ENCODE measurements around the gene FABP1. TPM values are rescaled to one million over a fixed set of nuclear protein-coding genes. Genes with fewer than 3 reads are reported as not detected.

The FABP1 gene
- polyA plus RNA-seq, 1 experiment: not detected

DNA sequence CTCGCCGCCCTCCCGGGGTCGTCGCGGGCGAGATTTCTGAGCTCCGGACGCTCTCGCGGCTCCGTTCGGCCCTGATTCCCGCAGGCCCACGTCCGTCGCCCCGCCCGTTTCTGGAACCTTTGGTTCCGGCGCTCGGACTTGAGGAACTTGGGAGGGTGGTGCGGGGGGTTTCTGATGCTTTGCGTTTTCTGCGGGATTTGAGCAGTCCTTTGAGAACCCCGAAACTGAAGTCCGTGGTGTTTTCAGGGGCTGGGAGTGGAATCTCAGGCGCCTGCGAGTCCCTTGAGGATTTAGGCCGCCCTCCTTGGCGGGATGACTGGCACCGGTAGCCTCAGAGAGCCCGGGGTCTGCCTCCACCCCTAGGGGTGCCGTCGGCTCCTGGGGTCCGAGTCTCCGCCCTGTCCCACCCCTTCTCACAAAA lies 42.6 kb upstream of the FABP1 start:
- CTCF ChIA-PET: interaction anchor here (0.8 to 2.7 kb wide), 3 partner anchors 11 to 110 kb away, joined by 3 to 18 read pairs (median 4); no protein-coding TSS in a partner anchor
- H3K27me3 ChIP-seq (ENCODE audit: control insufficient read depth, insufficient read depth, low read length): no peaks in the 10 kb centered on the region
- H3K4me3 ChIP-seq (ENCODE audit: low read depth, low read length): peak overlapping the region; percentile 57
- no peak for DNase-seq (ENCODE audit: low read depth)
- POLR2A ChIA-PET: interaction anchor here (0.6 kb wide), 1 partner anchor 111 kb away, joined by 3 read pairs; no protein-coding TSS in a partner anchor
- no peaks in the 10 kb centered on the region for H3K36me3 ChIP-seq (ENCODE audit: control insufficient read depth, insufficient read depth, low read length)
- TF ChIP-seq, protein P1, sequence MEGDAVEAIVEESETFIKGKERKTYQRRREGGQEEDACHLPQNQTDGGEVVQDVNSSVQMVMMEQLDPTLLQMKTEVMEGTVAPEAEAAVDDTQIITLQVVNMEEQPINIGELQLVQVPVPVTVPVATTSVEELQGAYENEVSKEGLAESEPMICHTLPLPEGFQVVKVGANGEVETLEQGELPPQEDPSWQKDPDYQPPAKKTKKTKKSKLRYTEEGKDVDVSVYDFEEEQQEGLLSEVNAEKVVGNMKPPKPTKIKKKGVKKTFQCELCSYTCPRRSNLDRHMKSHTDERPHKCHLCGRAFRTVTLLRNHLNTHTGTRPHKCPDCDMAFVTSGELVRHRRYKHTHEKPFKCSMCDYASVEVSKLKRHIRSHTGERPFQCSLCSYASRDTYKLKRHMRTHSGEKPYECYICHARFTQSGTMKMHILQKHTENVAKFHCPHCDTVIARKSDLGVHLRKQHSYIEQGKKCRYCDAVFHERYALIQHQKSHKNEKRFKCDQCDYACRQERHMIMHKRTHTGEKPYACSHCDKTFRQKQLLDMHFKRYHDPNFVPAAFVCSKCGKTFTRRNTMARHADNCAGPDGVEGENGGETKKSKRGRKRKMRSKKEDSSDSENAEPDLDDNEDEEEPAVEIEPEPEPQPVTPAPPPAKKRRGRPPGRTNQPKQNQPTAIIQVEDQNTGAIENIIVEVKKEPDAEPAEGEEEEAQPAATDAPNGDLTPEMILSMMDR (IDR thresholded peaks at IDR 0.05; ENCODE audit: insufficient read depth, low read depth, low read length): peak; percentile 18; the same call in 1 of the 2 replicates

DNA sequence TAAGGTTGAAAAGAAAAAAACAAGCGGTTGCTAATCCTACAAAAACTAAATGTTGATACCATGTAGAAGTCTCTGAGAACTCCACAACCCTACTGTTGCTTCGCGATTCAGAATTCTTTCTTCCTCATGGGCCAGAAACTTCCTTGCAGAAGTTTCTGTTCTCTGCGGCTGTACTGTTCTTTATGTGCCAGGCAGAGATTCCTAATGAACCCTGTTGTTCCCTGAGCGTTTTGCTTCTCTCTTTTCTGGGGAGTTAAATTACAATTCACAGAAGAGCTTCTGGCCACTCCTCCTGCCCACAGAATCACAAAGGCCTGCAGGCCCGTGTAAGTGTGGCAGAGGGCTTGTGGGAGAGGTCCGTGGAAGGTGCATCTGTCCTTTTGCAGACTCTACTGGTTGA lies 40.5 kb upstream of the FABP1 start:
- H3K36me3 ChIP-seq (ENCODE audit: control insufficient read depth, insufficient read depth, low read length): no peaks in the 10 kb centered on the region
- CTCF ChIA-PET: interaction anchor here (1.2 to 3.1 kb wide), 3 partner anchors 8 to 107 kb away, joined by 3 to 21 read pairs (median 18); no protein-coding TSS in a partner anchor
- H3K4me3 ChIP-seq (ENCODE audit: low read depth, low read length): no peak overlapping the region
- DNase-seq (ENCODE audit: low read depth): no peak
- TF ChIP-seq, protein P1 (IDR thresholded peaks at IDR 0.05; ENCODE audit: insufficient read depth, low read depth, low read length): no peak
- no peaks in the 10 kb centered on the region for H3K27me3 ChIP-seq (ENCODE audit: control insufficient read depth, insufficient read depth, low read length)
- POLR2A ChIA-PET: no interaction called here

DNA sequence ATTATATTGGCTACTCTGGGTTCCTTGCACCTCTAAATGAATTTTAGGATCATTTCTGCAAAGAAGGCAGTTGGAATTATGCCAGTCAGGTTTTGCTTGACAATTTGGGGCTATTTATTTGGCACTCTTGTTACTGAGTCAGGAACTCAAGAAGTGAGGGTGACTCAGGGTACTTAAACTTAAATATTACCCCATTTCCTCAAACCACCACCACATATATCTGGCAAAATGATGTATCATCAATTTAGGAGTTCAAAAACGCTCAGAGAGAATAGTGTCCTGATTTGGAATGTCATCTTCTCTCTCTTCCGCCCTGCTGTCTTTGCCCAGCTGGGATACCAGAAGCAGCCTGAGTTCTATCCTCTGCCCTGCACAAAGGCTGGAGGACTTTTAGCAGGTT lies 39.9 kb upstream of the FABP1 start:
- no peaks in the 10 kb centered on the region for H3K27me3 ChIP-seq (ENCODE audit: control insufficient read depth, insufficient read depth, low read length)
- TF ChIP-seq, protein P1 (IDR thresholded peaks at IDR 0.05; ENCODE audit: insufficient read depth, low read depth, low read length): no peak
- no peaks in the 10 kb centered on the region for H3K36me3 ChIP-seq (ENCODE audit: control insufficient read depth, insufficient read depth, low read length)
- POLR2A ChIA-PET: no interaction called here
- no peak for DNase-seq (ENCODE audit: low read depth)
- H3K4me3 ChIP-seq (ENCODE audit: low read depth, low read length): no peak overlapping the region
- CTCF ChIA-PET: interaction anchor here (2.7 to 3.1 kb wide), 2 partner anchors 8 to 107 kb away, joined by 18 to 21 read pairs; no protein-coding TSS in a partner anchor

DNA sequence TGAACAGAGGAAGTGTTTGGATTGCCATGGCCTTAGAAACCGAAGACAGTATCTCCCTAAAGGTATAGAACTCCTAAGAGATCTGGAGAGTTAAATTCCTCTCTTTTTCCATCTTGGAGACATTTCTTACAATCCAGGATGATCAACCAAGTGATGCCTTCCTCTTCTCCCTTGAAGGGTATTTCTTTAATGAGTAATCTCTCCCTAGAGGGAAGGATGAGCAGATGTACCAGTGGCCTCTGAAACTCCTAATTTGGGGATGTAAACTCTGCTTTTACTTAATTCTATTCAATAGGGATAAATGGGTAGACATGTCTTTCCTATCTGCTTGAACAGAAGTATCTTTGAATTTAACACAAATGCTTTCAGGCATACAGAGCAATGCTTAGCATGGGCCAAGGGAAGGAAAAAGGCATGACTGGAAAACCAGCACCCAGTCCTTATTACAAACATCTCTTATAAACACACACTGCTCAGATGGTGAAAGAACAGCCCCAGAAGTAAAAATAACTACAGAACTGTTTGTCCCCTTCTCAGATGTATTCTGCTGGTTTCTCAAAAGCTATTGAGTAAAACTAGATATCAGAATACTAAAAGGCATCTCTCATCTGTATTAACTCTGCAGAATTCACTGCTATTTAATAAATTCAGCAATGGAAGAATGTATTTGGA lies 37.6 kb upstream of the FABP1 start:
- no peaks in the 10 kb centered on the region for H3K36me3 ChIP-seq (ENCODE audit: control insufficient read depth, insufficient read depth, low read length)
- H3K27me3 ChIP-seq (ENCODE audit: control insufficient read depth, insufficient read depth, low read length): no peaks in the 10 kb centered on the region; the same call in 1 of the 2 replicates
- ChIA-PET POLR2A (no interaction called here), CTCF (interaction anchor here (1.0 to 1.1 kb wide), 2 partner anchors 26 to 105 kb away, joined by 3 to 4 read pairs; no protein-coding TSS in a partner anchor)
- H3K4me3 ChIP-seq (ENCODE audit: low read depth, low read length): no peak overlapping the region
- DNase-seq (ENCODE audit: low read depth): no peak
- TF ChIP-seq, protein P1 (IDR thresholded peaks at IDR 0.05; ENCODE audit: insufficient read depth, low read depth, low read length): no peak

DNA sequence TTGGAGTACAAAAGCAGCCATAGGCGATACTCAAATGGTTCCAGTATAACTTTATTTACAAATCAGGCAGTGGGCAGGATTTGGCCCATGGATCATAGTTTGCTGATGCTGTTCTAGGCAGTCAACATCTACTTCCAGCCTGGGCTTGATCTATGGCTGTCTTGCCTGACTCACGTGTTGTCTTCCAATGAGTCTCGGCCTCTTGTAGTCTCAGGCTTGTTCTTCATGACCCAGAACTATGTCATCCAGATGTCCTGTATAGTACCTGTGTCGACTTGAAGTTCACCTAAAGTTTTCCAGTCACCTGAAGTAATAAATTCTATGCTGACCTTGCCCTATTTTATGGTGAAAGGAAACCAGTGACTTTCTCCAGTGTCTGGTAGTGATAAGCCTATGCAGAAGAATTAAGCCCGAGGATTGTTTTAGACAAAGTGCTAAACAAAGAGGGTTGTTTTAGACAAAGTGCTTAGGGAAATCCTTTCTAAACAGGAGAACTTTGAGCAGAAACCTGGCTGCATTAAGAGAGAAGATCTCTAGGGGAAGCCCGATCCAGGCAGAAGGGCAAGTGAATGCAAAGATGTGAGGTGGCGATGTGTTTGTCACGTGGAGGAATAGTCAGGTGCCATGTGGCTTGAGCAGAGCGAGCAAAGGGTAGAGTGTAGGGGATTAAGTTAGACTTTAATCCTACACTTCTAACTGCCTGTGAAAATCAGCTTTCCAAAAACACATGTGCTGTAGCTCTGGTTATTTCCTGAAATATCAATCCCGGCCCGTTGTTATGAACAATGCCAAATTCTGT lies 33.8 kb upstream of the FABP1 start:
- Histone ChIP-seq H3K36me3 (ENCODE audit: control insufficient read depth, insufficient read depth, low read length) (no peaks in the 10 kb centered on the region), H3K4me3 (ENCODE audit: low read depth, low read length) (no peak overlapping the region), H3K27me3 (ENCODE audit: control insufficient read depth, insufficient read depth, low read length) (no peaks in the 10 kb centered on the region; the same call in 1 of the 2 replicates)
- CTCF ChIA-PET: interaction anchor here (1.4 to 8.5 kb wide), 5 partner anchors 15 to 108 kb away, joined by 3 to 159 read pairs (median 9); no protein-coding TSS in a partner anchor
- DNase-seq (ENCODE audit: low read depth): no peak
- POLR2A ChIA-PET: no interaction called here
- TF ChIP-seq, protein P1 (IDR thresholded peaks at IDR 0.05; ENCODE audit: insufficient read depth, low read depth, low read length): no peak

All from BJ (cell line).